GM12891 (cell line): Measurements from ENCODE around the gene MFAP4.

Experiments
- DNase-seq: peaks from one replicate; pipeline ENCODE4 v3.0.0; 2011; ENCODE audit warnings: low spot score; ENCODE audit not compliant: insufficient read length
- FAIRE-seq: peaks from 2 replicates; lab custom pipeline; 2011; peaks lifted over from hg19 to GRCh38; lab: Jason Lieb, UNC
- PAX5 ChIP-seq: IDR thresholded peaks from 2 replicates; pipeline ENCODE4 v1.6.1; 2011; ENCODE audit warnings: low read length, moderate library complexity, mild to moderate bottlenecking; ENCODE audit not compliant: insufficient read depth, severe bottlenecking
- POLR2A ChIP-seq: IDR thresholded peaks from 2 replicates; pipeline ENCODE4 v1.6.1; 2011; ENCODE audit warnings: low read depth, low read length, control low read depth
- POLR2AphosphoS5 ChIP-seq: IDR thresholded peaks from 2 replicates; pipeline ENCODE4 v1.6.1; 2011; ENCODE audit warnings: low read depth, low read length, control low read depth
- POU2F2 ChIP-seq: IDR thresholded peaks from 2 replicates; pipeline ENCODE4 v1.6.1; 2011; ENCODE audit warnings: low read depth, mild to moderate bottlenecking, control low read depth, low read length, moderate library complexity
- SPI1 ChIP-seq: IDR thresholded peaks from 2 replicates; pipeline ENCODE4 v1.6.1; 2011; ENCODE audit warnings: low read depth, low read length, control low read depth
- TAF1 ChIP-seq: IDR thresholded peaks from 2 replicates; pipeline ENCODE4 v1.6.1; 2011; ENCODE audit warnings: low read depth, low read length, control low read depth

The MFAP4 gene

GRCh38 chr17:19402171-19402570, 15.2 kb upstream of the MFAP4 start:
- DNase-seq (no peak), FAIRE-seq (no peak)
- TF ChIP-seq SPI1 (no peak), TAF1 (no peak), POU2F2 (no peak), PAX5 (no peak), POLR2A (no peak), POLR2AphosphoS5 (no peak)

GRCh38 chr17:19401321-19402010, 14.5 kb upstream of the MFAP4 start:
- DNase-seq (no peak), FAIRE-seq (no peak)
- no peak for TF ChIP-seq SPI1
- no peak for TF ChIP-seq POU2F2
- TF ChIP-seq TAF1: no peak
- no peak for TF ChIP-seq PAX5
- TF ChIP-seq POLR2AphosphoS5: no peak
- TF ChIP-seq POLR2A: no peak

GRCh38 chr17:19399750-19400450, 12.9 kb upstream of the MFAP4 start:
- DNase-seq (no peak), FAIRE-seq (no peak)
- TF ChIP-seq POLR2AphosphoS5 (no peak), POLR2A (no peak), TAF1 (no peak), PAX5 (no peak), SPI1 (no peak), POU2F2 (no peak)

GRCh38 chr17:19398301-19399181, 11.6 kb upstream of the MFAP4 start:
- DNase-seq: no peak
- TF ChIP-seq PAX5: no peak
- no peak for TF ChIP-seq POU2F2
- TF ChIP-seq SPI1: no peak
- no peak for TF ChIP-seq POLR2AphosphoS5
- no peak for TF ChIP-seq TAF1
- TF ChIP-seq POLR2A: no peak
- no peak for FAIRE-seq

GRCh38 chr17:19397556-19398041, 10.6 kb upstream of the MFAP4 start:
- TF ChIP-seq POLR2A (no peak), TAF1 (no peak), POU2F2 (no peak), SPI1 (no peak), POLR2AphosphoS5 (no peak), PAX5 (no peak)
- no peak for FAIRE-seq

GRCh38 chr17:19392303-19392702, 5.3 kb upstream of the MFAP4 start:
- no peak for TF ChIP-seq TAF1
- TF ChIP-seq POU2F2: no peak
- no peak for TF ChIP-seq POLR2A
- TF ChIP-seq POLR2AphosphoS5: no peak
- TF ChIP-seq SPI1: no peak
- TF ChIP-seq PAX5: no peak
- no peak for FAIRE-seq

More at GRCh38 chr17:19397556-19398041, 10.6 kb upstream of the MFAP4 start:
- DNase-seq: no peak

GRCh38 chr17:19391432-19391831, 4.4 kb upstream of the MFAP4 start:
- TF ChIP-seq TAF1: no peak
- TF ChIP-seq POLR2AphosphoS5: no peak
- TF ChIP-seq POLR2A: no peak
- DNase-seq (no peak), FAIRE-seq (no peak)

More at GRCh38 chr17:19392303-19392702, 5.3 kb upstream of the MFAP4 start:
- DNase-seq: no peak

- no peak for FAIRE-seq
- DNase-seq: no peak
- no peak for TF ChIP-seq TAF1
- TF ChIP-seq SPI1: no peak
Observed at GRCh38 chr17:19390951-19391350, 4.0 kb upstream of the MFAP4 start.
